HG03520 (cell line): ENCODE measurements around the gene SMARCA2.

Experiments
- ATAC-seq: cut with Tn5 transposase; IDR thresholded peaks from one replicate; pipeline ENCODE4 v1.9.1; 2021; ENCODE audit warnings: mild to moderate bottlenecking, moderate library complexity; ENCODE audit not compliant: unreplicated experiment

The SMARCA2 gene

DNA sequence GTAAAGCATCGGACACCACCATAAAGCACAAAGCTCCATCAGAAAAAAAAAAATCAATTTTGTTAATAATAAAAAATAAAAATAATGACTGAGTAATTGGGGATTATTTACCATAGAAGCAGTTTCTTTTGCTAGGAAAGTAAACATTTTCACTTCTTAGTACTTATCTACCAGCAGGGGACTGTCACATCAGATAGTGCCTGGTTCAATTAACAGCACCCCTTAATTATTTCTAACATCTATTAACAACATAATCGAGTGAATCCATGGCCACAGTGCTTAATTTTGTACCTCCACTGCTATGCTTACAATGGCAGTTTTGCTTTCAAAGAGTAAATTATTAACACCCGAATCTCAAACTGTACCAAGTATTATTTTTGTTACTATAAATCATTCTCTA lies 221.7 kb downstream of the SMARCA2 start:
- no peak for ATAC-seq

DNA sequence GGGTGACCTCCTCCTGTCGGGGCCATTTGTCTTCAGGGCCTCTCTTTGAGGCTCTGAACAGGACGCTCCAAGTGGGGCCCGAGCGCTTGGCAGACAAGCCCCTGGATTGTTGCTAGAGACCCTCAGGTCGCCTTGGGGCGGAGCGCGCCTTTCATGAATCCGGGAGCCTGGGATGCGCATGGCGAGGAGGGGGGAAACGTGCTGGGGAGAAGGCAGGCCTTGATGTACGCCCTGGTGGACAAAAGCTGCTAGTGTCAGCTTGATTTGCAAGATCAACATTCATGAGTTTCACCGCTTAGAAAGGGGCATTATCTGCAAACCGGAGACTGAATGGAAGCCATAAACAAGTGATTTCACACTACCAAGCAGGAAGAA lies 226.3 kb downstream of the SMARCA2 start:
- peak; percentile 27 for ATAC-seq

DNA sequence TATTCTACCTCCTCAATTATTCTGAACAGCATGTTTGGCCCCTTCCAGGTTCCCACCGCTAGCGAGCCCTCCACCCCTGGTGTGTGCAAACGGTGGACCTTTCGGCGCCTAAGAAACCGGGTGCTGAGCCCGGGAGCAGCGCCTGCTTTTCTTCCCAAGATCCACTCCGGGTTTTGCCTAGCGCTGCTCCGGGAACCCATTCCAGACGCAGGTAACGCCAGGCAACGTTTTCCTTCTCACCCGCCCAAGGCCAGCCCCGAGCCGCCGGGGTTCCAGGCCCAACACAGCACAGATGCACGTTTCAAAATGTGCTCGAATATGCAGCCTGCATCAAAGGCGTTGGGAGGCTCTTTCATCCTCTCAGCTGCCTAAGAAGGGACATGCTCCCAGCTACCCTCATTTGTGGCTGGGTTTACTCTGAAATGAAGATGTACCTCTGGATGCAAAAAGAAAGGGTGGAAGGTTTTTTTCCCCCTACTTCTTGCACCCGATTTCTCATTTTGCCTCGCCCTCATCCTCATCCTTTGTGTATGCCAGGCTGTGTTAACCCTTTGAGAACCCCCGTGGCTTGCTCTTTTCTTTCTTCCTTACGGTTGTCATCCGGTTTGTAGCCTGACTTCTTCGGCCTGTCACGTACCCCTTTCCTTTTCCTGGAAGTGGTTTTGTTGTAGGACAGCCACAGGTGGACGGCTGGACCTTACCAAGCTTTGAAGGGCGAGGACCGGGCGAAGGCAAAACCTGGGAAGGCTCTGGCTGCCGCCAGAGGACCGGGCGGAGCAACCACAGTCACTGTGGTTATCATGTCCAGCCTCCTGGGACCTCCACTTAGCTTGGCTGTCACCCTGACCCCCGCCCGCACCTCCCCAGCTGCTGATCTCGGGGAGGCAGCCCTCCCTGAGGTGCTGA lies 226.9 kb downstream of the SMARCA2 start:
- ATAC-seq, result peak; percentile 93

DNA sequence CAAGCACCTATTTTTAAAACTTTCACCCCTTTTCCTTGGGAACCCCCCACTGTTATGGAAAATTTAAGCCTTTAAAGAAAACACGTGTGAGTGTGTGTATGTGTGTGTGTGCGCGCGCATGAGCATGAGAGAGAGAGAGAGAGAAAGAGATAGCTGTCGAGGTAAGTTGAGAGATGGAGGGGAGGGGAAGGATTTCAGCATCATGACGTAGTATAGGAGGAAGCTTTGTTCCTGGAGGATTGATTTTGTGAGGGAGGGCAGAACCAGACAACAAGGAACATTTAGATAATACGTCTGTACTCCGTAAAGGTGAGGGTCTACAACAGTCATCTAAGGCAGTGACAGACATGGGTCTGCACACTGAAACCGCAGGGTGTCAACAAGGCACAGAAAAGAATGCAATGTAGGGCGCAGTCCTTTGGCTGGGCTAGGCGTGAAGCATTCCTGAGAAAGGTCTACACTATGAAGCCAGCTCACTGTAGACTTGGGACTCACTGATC lies 227.7 kb downstream of the SMARCA2 start:
- no peak for ATAC-seq
